ENCODE measurements around the gene CTDSPL.

DNA sequence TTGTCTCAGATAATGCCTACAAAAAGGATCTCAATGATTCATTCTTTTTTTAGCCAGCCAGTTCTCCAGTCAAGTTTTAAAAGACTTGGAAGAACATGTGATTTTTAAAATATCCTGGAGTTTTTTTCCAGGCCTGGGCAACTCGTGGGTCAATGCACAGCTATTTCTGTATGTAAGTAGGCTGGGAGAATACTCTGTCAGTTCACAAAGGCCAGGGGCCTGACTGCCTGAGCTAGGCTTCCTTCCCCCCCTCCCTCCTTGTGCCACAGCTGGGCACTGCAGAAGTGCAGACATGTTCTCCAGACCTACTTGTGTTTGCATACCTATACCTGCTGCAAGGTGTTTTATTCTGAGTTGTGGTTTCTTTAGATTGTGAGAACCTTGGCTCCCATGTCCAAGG, 43.7 kb downstream of the CTDSPL start:
- TF ChIP-seq ZNF521 (tag by site-specific recombination; IDR thresholded peaks at IDR 0.05) (no peak), ZNF416 (tag by site-specific recombination; IDR thresholded peaks at IDR 0.05) (no peak), CTCF (tag by site-specific recombination; IDR thresholded peaks at IDR 0.05) (no peak), ZNF555 (tag by site-specific recombination; conservative IDR thresholded peaks at IDR 0.05) (no peak), SALL2 (tag by site-specific recombination; IDR thresholded peaks at IDR 0.05; ENCODE audit: borderline replicate concordance) (no peak), ZNF335 (tag by site-specific recombination; conservative IDR thresholded peaks at IDR 0.05) (no peak), KLF1 (tag by site-specific recombination; IDR thresholded peaks at IDR 0.05) (no peak), ZNF266 (tag by site-specific recombination; IDR thresholded peaks at IDR 0.05; ENCODE audit: low read depth) (no peak), ZNF580 (tag by site-specific recombination; IDR thresholded peaks at IDR 0.05) (no peak), ZNF274 (IDR thresholded peaks at IDR 0.05; ENCODE audit: low read length) (no peak), ZNF274 (tag by site-specific recombination; IDR thresholded peaks at IDR 0.05; ENCODE audit: borderline replicate concordance) (no peak)
- TF ChIP-seq, protein P1, sequence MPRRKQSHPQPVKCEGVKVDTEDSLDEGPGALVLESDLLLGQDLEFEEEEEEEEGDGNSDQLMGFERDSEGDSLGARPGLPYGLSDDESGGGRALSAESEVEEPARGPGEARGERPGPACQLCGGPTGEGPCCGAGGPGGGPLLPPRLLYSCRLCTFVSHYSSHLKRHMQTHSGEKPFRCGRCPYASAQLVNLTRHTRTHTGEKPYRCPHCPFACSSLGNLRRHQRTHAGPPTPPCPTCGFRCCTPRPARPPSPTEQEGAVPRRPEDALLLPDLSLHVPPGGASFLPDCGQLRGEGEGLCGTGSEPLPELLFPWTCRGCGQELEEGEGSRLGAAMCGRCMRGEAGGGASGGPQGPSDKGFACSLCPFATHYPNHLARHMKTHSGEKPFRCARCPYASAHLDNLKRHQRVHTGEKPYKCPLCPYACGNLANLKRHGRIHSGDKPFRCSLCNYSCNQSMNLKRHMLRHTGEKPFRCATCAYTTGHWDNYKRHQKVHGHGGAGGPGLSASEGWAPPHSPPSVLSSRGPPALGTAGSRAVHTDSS (tag by site-specific recombination; IDR thresholded peaks at IDR 0.05), result no peak
- TF ChIP-seq, protein P2, sequence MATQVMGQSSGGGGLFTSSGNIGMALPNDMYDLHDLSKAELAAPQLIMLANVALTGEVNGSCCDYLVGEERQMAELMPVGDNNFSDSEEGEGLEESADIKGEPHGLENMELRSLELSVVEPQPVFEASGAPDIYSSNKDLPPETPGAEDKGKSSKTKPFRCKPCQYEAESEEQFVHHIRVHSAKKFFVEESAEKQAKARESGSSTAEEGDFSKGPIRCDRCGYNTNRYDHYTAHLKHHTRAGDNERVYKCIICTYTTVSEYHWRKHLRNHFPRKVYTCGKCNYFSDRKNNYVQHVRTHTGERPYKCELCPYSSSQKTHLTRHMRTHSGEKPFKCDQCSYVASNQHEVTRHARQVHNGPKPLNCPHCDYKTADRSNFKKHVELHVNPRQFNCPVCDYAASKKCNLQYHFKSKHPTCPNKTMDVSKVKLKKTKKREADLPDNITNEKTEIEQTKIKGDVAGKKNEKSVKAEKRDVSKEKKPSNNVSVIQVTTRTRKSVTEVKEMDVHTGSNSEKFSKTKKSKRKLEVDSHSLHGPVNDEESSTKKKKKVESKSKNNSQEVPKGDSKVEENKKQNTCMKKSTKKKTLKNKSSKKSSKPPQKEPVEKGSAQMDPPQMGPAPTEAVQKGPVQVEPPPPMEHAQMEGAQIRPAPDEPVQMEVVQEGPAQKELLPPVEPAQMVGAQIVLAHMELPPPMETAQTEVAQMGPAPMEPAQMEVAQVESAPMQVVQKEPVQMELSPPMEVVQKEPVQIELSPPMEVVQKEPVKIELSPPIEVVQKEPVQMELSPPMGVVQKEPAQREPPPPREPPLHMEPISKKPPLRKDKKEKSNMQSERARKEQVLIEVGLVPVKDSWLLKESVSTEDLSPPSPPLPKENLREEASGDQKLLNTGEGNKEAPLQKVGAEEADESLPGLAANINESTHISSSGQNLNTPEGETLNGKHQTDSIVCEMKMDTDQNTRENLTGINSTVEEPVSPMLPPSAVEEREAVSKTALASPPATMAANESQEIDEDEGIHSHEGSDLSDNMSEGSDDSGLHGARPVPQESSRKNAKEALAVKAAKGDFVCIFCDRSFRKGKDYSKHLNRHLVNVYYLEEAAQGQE (tag by site-specific recombination; IDR thresholded peaks at IDR 0.05), result no peak
- TF ChIP-seq, protein P3, sequence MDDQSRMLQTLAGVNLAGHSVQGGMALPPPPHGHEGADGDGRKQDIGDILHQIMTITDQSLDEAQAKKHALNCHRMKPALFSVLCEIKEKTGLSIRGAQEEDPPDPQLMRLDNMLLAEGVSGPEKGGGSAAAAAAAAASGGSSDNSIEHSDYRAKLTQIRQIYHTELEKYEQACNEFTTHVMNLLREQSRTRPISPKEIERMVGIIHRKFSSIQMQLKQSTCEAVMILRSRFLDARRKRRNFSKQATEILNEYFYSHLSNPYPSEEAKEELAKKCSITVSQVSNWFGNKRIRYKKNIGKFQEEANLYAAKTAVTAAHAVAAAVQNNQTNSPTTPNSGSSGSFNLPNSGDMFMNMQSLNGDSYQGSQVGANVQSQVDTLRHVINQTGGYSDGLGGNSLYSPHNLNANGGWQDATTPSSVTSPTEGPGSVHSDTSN (CRISPR knock-in tag; IDR thresholded peaks at IDR 0.05), result no peak
